Measurements from ENCODE around the gene JAM3. TPM values are rescaled to one million over a fixed set of nuclear protein-coding genes. Genes with fewer than 3 reads are reported as not detected.

Gene JAM3
- total and polyA plus RNA-seq, 2 donors (not counting 1 experiment from before 2014, with no cell fraction given): 13.5 to 29.6 TPM

DNA sequence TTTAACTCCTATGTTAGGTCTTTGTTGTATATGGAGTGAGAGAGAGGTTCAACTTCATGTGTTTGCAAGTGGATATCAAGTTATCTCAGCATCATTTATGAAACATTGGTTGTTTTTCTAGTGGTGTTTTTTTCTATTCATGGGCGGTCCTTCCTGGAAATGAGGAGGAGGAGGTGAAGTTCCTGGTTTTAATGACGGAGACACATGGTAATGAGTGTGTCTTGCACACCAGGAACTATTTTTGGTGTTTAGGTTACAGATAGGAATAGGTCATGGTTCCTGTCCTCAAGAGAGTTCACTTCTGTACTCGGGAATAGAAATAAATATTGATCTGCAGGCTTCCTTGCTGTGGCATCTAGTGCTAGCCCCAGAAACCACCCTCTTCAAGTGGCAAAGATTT lies 74.9 kb downstream of the JAM3 start:
- intact Hi-C loops (cut with micrococcal nuclease): no loop called here
- no peaks in the 10 kb centered on the region for H3K27me3 ChIP-seq (replicated peaks in 1 of 4; ENCODE audit: control extremely low read depth in 1 of 4, control insufficient read depth in 3 of 4, insufficient read depth in 4 of 4, low read length in 3 of 4)
- H3K4me2 ChIP-seq (replicated peaks; ENCODE audit: low read depth, low read length, poor library complexity, severe bottlenecking): no peak overlapping the region
- H3K27ac Mint-ChIP-seq: no peak overlapping the region
- H3K9ac ChIP-seq (ENCODE audit: low read length): no peak overlapping the region
- no peak overlapping the region for H2AFZ ChIP-seq (ENCODE audit: insufficient read depth, low read depth, low read length, poor library complexity, severe bottlenecking)
- H3K27me3 Mint-ChIP-seq: no peaks in the 10 kb centered on the region
- H3K4me1 Mint-ChIP-seq: no peaks in the 10 kb centered on the region
- no peaks in the 10 kb centered on the region for H4K20me1 ChIP-seq (ENCODE audit: control insufficient read depth, insufficient read depth, low read length, poor library complexity, severe bottlenecking)
- peaks cover 0 to 13% of the 10 kb centered on the region in 2 experiments for H3K36me3 ChIP-seq (replicated peaks in 1 of 2; ENCODE audit: control extremely low read depth in 1 of 2, control insufficient read depth in 1 of 2, extremely low read depth in 1 of 2, insufficient read depth in 2 of 2, low read length in 1 of 2)
- H3K4me3 ChIP-seq (ENCODE audit: control extremely low read depth in 1 of 5, extremely low read depth in 1 of 5, insufficient read depth in 1 of 5, low read depth in 2 of 5, low read length in 4 of 5): no peak overlapping the region
- no peaks in the 10 kb centered on the region for H3K9me3 ChIP-seq (ENCODE audit: control extremely low read depth in 1 of 3, control insufficient read depth in 2 of 3, insufficient read depth in 1 of 3, low read length in 2 of 3)
- H3K27ac ChIP-seq (ENCODE audit: low read length in 2 of 2): no peak overlapping the region
- WGBS (ENCODE audit: insufficient coverage): 93% methylated on average over 3 of the region's 3 CpGs
- no peak for ATAC-seq (ENCODE audit: low read depth)
- POLR2A ChIA-PET: no interaction called here
- DNase-seq: no peak
- H3K4me3 Mint-ChIP-seq: no peak overlapping the region
- TF ChIP-seq EZH2 (IDR thresholded peaks at IDR 0.05; ENCODE audit: borderline replicate concordance, insufficient read depth, low read depth, low read length, poor library complexity, severe bottlenecking) (no peak), CTCF (IDR thresholded peaks at IDR 0.05) (no peak)
- CTCF ChIA-PET: interaction anchor here (1.5 kb wide), 1 partner anchor 93 kb away, joined by 4 read pairs; no protein-coding TSS in a partner anchor
- no peaks in the 10 kb centered on the region for H3K9me3 Mint-ChIP-seq (ENCODE audit: insufficient read depth)
- no peaks in the 10 kb centered on the region for H3K4me1 ChIP-seq (ENCODE audit: control insufficient read depth in 2 of 2, insufficient read depth in 2 of 2, low read length in 2 of 2)
- H3K79me2 ChIP-seq (ENCODE audit: control insufficient read depth, insufficient read depth, low read length): no peaks in the 10 kb centered on the region

DNA sequence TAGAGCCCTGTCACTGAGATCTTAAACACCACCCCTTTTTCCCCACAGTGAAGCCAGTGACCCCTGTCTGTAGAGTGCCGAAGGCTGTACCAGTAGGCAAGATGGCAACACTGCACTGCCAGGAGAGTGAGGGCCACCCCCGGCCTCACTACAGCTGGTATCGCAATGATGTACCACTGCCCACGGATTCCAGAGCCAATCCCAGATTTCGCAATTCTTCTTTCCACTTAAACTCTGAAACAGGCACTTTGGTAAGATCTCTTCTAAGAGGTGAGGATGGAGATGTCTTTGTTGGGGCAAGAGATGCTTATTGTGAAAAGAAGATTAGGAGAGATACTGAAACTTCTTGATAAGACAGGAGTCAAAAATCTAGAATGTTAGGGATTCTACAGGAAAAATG lies 75.9 kb downstream of the JAM3 start:
- H3K9ac ChIP-seq (ENCODE audit: low read length): no peak overlapping the region
- H3K27me3 ChIP-seq (replicated peaks in 1 of 4; ENCODE audit: control extremely low read depth in 1 of 4, control insufficient read depth in 3 of 4, insufficient read depth in 4 of 4, low read length in 3 of 4): no peaks in the 10 kb centered on the region
- ATAC-seq (ENCODE audit: low read depth) (no peak), DNase-seq (no peak)
- peaks cover 0 to 22% of the 10 kb centered on the region in 2 experiments for H3K36me3 ChIP-seq (replicated peaks in 1 of 2; ENCODE audit: control extremely low read depth in 1 of 2, control insufficient read depth in 1 of 2, extremely low read depth in 1 of 2, insufficient read depth in 2 of 2, low read length in 1 of 2)
- H2AFZ ChIP-seq (ENCODE audit: insufficient read depth, low read depth, low read length, poor library complexity, severe bottlenecking): no peak overlapping the region
- H3K79me2 ChIP-seq (ENCODE audit: control insufficient read depth, insufficient read depth, low read length): no peaks in the 10 kb centered on the region
- H3K4me3 ChIP-seq (ENCODE audit: control extremely low read depth in 1 of 5, extremely low read depth in 1 of 5, insufficient read depth in 1 of 5, low read depth in 2 of 5, low read length in 4 of 5): no peak overlapping the region
- H3K4me1 ChIP-seq (ENCODE audit: control insufficient read depth in 2 of 2, insufficient read depth in 2 of 2, low read length in 2 of 2): no peaks in the 10 kb centered on the region
- CTCF ChIA-PET: interaction anchor here (1.5 kb wide), 1 partner anchor 94 kb away, joined by 4 read pairs; no protein-coding TSS in a partner anchor
- WGBS (ENCODE audit: insufficient coverage): 100% methylated on average over 4 of the region's 5 CpGs
- intact Hi-C loops (cut with micrococcal nuclease): no loop called here
- POLR2A ChIA-PET: no interaction called here
- no peak for TF ChIP-seq EZH2 (IDR thresholded peaks at IDR 0.05; ENCODE audit: borderline replicate concordance, insufficient read depth, low read depth, low read length, poor library complexity, severe bottlenecking)
- no peak for TF ChIP-seq CTCF (IDR thresholded peaks at IDR 0.05)
- no peak overlapping the region for H3K4me3 Mint-ChIP-seq
- no peaks in the 10 kb centered on the region for H3K9me3 ChIP-seq (ENCODE audit: control extremely low read depth in 1 of 3, control insufficient read depth in 2 of 3, insufficient read depth in 1 of 3, low read length in 2 of 3)
- H3K27me3 Mint-ChIP-seq: no peaks in the 10 kb centered on the region
- H3K4me1 Mint-ChIP-seq: no peaks in the 10 kb centered on the region
- H3K27ac ChIP-seq (ENCODE audit: low read length in 2 of 2): no peak overlapping the region
- no peaks in the 10 kb centered on the region for H3K9me3 Mint-ChIP-seq (ENCODE audit: insufficient read depth)
- no peak overlapping the region for H3K27ac Mint-ChIP-seq
- no peak overlapping the region for H3K4me2 ChIP-seq (replicated peaks; ENCODE audit: low read depth, low read length, poor library complexity, severe bottlenecking)
- no peaks in the 10 kb centered on the region for H4K20me1 ChIP-seq (ENCODE audit: control insufficient read depth, insufficient read depth, low read length, poor library complexity, severe bottlenecking)

Measured in B cell (primary cell).